ENCODE measurements around the gene PDE5A.

PDE5A gene

DNA sequence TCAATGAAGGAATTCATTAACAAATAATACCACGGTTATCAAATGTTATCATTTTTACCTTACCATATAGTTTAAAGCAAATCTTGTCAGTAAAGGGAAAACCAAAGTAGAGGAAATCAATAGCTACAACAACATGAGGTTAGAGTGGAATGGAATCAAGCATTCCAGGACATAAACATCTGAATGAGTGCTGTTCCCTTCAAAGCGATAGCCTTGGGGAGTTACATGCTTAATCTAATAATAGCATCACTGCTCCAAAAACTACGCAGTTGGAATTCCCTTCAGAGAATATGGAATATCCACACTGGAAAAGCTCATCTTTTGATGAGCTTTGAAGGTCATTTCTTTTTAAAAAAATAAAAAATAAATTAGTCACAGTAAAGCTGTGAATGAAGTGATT, 31.2 kb downstream of the PDE5A start:
- H3K27ac ChIP-seq (ENCODE audit: low read length) = no peak overlapping the region
- H3K4me3 ChIP-seq (ENCODE audit: low read length) = no peak overlapping the region
- no peaks in the 10 kb centered on the region for H3K9me3 ChIP-seq (replicated peaks; ENCODE audit: insufficient read depth, low read length)
- H3K79me2 ChIP-seq (ENCODE audit: low read length) = peaks cover 24% of the 10 kb centered on the region; the same call in 1 of the 2 replicates
- no peaks in the 10 kb centered on the region for H3K27me3 ChIP-seq (replicated peaks; ENCODE audit: insufficient read depth, low read length)
- H4K20me1 ChIP-seq (ENCODE audit: insufficient read depth, low read length) = no peaks in the 10 kb centered on the region
- TF ChIP-seq, protein P1, sequence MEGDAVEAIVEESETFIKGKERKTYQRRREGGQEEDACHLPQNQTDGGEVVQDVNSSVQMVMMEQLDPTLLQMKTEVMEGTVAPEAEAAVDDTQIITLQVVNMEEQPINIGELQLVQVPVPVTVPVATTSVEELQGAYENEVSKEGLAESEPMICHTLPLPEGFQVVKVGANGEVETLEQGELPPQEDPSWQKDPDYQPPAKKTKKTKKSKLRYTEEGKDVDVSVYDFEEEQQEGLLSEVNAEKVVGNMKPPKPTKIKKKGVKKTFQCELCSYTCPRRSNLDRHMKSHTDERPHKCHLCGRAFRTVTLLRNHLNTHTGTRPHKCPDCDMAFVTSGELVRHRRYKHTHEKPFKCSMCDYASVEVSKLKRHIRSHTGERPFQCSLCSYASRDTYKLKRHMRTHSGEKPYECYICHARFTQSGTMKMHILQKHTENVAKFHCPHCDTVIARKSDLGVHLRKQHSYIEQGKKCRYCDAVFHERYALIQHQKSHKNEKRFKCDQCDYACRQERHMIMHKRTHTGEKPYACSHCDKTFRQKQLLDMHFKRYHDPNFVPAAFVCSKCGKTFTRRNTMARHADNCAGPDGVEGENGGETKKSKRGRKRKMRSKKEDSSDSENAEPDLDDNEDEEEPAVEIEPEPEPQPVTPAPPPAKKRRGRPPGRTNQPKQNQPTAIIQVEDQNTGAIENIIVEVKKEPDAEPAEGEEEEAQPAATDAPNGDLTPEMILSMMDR (IDR thresholded peaks at IDR 0.05; ENCODE audit: low read length) = no peak
- no peak for TF ChIP-seq EZH2 (optimal IDR thresholded peaks at IDR 0.05; ENCODE audit: low read depth, low read length)
- no peak for TF ChIP-seq EZH2phosphoT487 (IDR thresholded peaks at IDR 0.05; ENCODE audit: low read length)
- DNase-seq = no peak
- no peaks in the 10 kb centered on the region for H3K4me1 ChIP-seq (ENCODE audit: low read length)
- no peaks in the 10 kb centered on the region for H3F3A ChIP-seq (ENCODE audit: insufficient read depth, low read length)
- H2AFZ ChIP-seq (ENCODE audit: low read length) = no peak overlapping the region
- no peak overlapping the region for H3K4me2 ChIP-seq (ENCODE audit: low read depth, low read length)
- no peaks in the 10 kb centered on the region for H3K36me3 ChIP-seq (replicated peaks; ENCODE audit: insufficient read depth, low read length)
- H3K9me2 ChIP-seq (replicated peaks; ENCODE audit: insufficient read depth, low read length) = no peaks in the 10 kb centered on the region
- no peak overlapping the region for H3K9ac ChIP-seq (ENCODE audit: low read length)

DNA sequence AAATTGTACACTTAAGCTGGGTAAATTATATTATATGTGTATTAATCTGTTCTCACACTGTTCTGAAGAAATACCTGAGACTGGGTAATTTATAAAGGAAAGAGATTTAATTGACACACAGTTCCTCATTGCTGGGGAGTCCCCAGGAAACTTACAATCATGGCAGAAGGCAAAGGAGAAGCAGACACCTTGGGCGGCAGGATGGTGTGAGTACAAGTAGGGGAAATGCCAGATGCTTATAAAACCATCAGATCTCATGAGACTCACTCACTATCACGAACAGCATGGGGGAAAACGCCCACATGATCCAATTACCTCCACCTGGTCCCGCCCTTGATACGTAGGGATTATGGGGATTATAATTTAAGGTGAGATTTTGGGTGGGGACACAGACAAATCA, 34.9 kb downstream of the PDE5A start:
- H3K79me2 ChIP-seq (ENCODE audit: low read length) = peaks cover 10% of the 10 kb centered on the region; the same call in 1 of the 2 replicates
- H3K9me2 ChIP-seq (replicated peaks; ENCODE audit: insufficient read depth, low read length) = no peaks in the 10 kb centered on the region
- no peaks in the 10 kb centered on the region for H3F3A ChIP-seq (ENCODE audit: insufficient read depth, low read length)
- no peaks in the 10 kb centered on the region for H4K20me1 ChIP-seq (ENCODE audit: insufficient read depth, low read length)
- no peak for DNase-seq
- no peak overlapping the region for H3K9ac ChIP-seq (ENCODE audit: low read length)
- no peak overlapping the region for H2AFZ ChIP-seq (ENCODE audit: low read length)
- TF ChIP-seq, protein P1 (IDR thresholded peaks at IDR 0.05; ENCODE audit: low read length) = no peak
- TF ChIP-seq EZH2phosphoT487 (IDR thresholded peaks at IDR 0.05; ENCODE audit: low read length) (no peak), EZH2 (optimal IDR thresholded peaks at IDR 0.05; ENCODE audit: low read depth, low read length) (no peak)
- H3K27me3 ChIP-seq (replicated peaks; ENCODE audit: insufficient read depth, low read length) = no peaks in the 10 kb centered on the region
- no peaks in the 10 kb centered on the region for H3K4me1 ChIP-seq (ENCODE audit: low read length)
- H3K36me3 ChIP-seq (replicated peaks; ENCODE audit: insufficient read depth, low read length) = no peaks in the 10 kb centered on the region
- no peak overlapping the region for H3K4me2 ChIP-seq (ENCODE audit: low read depth, low read length)
- H3K9me3 ChIP-seq (replicated peaks; ENCODE audit: insufficient read depth, low read length) = no peaks in the 10 kb centered on the region
- H3K27ac ChIP-seq (ENCODE audit: low read length) = no peak overlapping the region
- no peak overlapping the region for H3K4me3 ChIP-seq (ENCODE audit: low read length)

DNA sequence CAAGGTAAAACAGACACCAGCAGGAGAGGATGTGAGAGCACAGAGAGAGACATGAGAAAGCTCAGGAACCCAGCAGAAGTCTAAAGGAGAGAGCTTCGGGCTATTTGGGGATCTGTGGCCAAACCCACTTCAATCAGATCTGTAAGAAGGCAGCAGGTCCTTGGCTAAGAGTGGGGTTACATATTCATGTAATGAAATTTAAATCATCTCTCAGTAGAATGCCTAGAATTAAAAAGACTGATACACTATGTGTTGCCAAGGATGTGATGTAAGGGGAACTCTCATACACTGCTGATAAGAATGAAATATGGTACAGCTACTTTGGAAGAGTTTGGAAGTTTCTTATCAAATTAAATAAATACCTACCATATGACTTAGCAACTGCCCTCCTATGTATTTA, 35.8 kb downstream of the PDE5A start:
- Histone ChIP-seq H3K9me2 (replicated peaks; ENCODE audit: insufficient read depth, low read length) (no peaks in the 10 kb centered on the region), H3K79me2 (ENCODE audit: low read length) (peaks cover 3% of the 10 kb centered on the region; the same call in 1 of the 2 replicates), H3F3A (ENCODE audit: insufficient read depth, low read length) (no peaks in the 10 kb centered on the region), H3K9me3 (replicated peaks; ENCODE audit: insufficient read depth, low read length) (no peaks in the 10 kb centered on the region), H4K20me1 (ENCODE audit: insufficient read depth, low read length) (no peaks in the 10 kb centered on the region), H3K36me3 (replicated peaks; ENCODE audit: insufficient read depth, low read length) (no peaks in the 10 kb centered on the region), H3K9ac (ENCODE audit: low read length) (no peak overlapping the region), H3K27ac (ENCODE audit: low read length) (no peak overlapping the region), H3K4me2 (ENCODE audit: low read depth, low read length) (no peak overlapping the region), H3K4me3 (ENCODE audit: low read length) (no peak overlapping the region), H3K27me3 (replicated peaks; ENCODE audit: insufficient read depth, low read length) (no peaks in the 10 kb centered on the region), H3K4me1 (ENCODE audit: low read length) (no peaks in the 10 kb centered on the region), H2AFZ (ENCODE audit: low read length) (no peak overlapping the region)
- TF ChIP-seq EZH2phosphoT487 (IDR thresholded peaks at IDR 0.05; ENCODE audit: low read length) (no peak), EZH2 (optimal IDR thresholded peaks at IDR 0.05; ENCODE audit: low read depth, low read length) (no peak)
- TF ChIP-seq, protein P1 (IDR thresholded peaks at IDR 0.05; ENCODE audit: low read length) = no peak
- no peak for DNase-seq

All from MM.1S (cell line).